Measurements from ENCODE around the gene CNIH3. TPM values are rescaled to one million over a fixed set of nuclear protein-coding genes. Genes with fewer than 3 reads are reported as not detected.

The CNIH3 gene
- total RNA-seq, 1 experiment from 2014 or later = 1.8 TPM

- H2AFZ ChIP-seq (ENCODE audit: low read depth, low read length, poor library complexity, severe bottlenecking) = no peak overlapping the region
- peaks cover 4 to 8% of the 10 kb centered on the region in 2 experiments for H3K4me1 ChIP-seq (ENCODE audit: control insufficient read depth in 1 of 2, insufficient read depth in 2 of 2, low read length in 2 of 2)
- ATAC-seq = no peak
- no peaks in the 10 kb centered on the region for H3K9me3 ChIP-seq (ENCODE audit: control insufficient read depth in 1 of 2, insufficient read depth in 1 of 2, low read depth in 1 of 2, low read length in 2 of 2)
- H3K4me3 ChIP-seq (replicated peaks in 1 of 2; ENCODE audit: low read depth in 1 of 2, low read length in 2 of 2) = no peak overlapping the region
- ChIA-PET CTCF (no interaction called here), RAD21 (ENCODE audit: low non-redundant PET in 1 of 2, low total read pairs in 2 of 2, uncharacterized antibody in 2 of 2, unreplicated experiment in 2 of 2) (no interaction called here), POLR2A (no interaction called here)
- no peaks in the 10 kb centered on the region for H3K27me3 ChIP-seq (ENCODE audit: insufficient read depth, low read length)
- TF ChIP-seq SRF (IDR thresholded peaks at IDR 0.05; ENCODE audit: low read depth) (no peak), FOSL1 (IDR thresholded peaks at IDR 0.05; ENCODE audit: low read depth) (no peak), POLR2A (IDR thresholded peaks at IDR 0.05; ENCODE audit: borderline replicate concordance, extremely low read depth, insufficient read depth, insufficient read length) (no peak), ZBTB33 (IDR thresholded peaks at IDR 0.05; ENCODE audit: extremely low read depth, insufficient replicate concordance, low read length) (no peak), SIN3A (IDR thresholded peaks at IDR 0.05; ENCODE audit: low read depth) (no peak), EZH2phosphoT487 (IDR thresholded peaks at IDR 0.05; ENCODE audit: borderline replicate concordance) (no peak), CTCF (IDR thresholded peaks at IDR 0.05 in 2 of 3, conservative IDR thresholded peaks at IDR 0.05 in 1 of 3; ENCODE audit: borderline replicate concordance in 1 of 3, insufficient read depth in 1 of 3, low read depth in 2 of 3, low read length in 2 of 3) (no peak), SP1 (IDR thresholded peaks at IDR 0.05; ENCODE audit: low read depth) (no peak)
- no peaks in the 10 kb centered on the region for H3K36me3 ChIP-seq (ENCODE audit: control insufficient read depth in 1 of 2, insufficient read depth in 2 of 2, low read length in 2 of 2)
- no peak overlapping the region for H3K27ac ChIP-seq (ENCODE audit: low read depth, low read length)
- no peaks in the 10 kb centered on the region for H3K79me2 ChIP-seq (ENCODE audit: insufficient read depth, low read length)
- no peak for DNase-seq (ENCODE audit: low read depth, low spot score)
- no peak overlapping the region for H3K4me2 ChIP-seq (ENCODE audit: low read length)
- H3K9ac ChIP-seq (ENCODE audit: low read length) = no peak overlapping the region
- H3K9me2 ChIP-seq (ENCODE audit: insufficient read depth) = no peaks in the 10 kb centered on the region
- BruUV-seq (replicated peaks) = no TSS peak
- intact Hi-C loops (cut with micrococcal nuclease) = no loop called here
- H4K20me1 ChIP-seq (ENCODE audit: insufficient read depth) = no peaks in the 10 kb centered on the region
Observed at GRCh38 chr1:224637515-224637914, 21.4 kb downstream of the CNIH3 start.

Measured in HCT116 (cell line).